Uterus (tissue), 4 donors: ENCODE measurements around the gene SSBP2. TPM values are rescaled to one million over a fixed set of nuclear protein-coding genes. Genes with fewer than 3 reads are reported as not detected.

ENCODE experiments used
- DNase-seq, 2 donors: peaks; one replicate each; pipeline ENCODE4 v3.0.0-alpha.2; 2019 to 2020
- H3K27ac ChIP-seq, 2 donors: fragments of 200-600 bp; sonication (generic); 1 replicate in 1 of 2; 2 replicates in 1 of 2; pipeline ENCODE4 v1.5.1; 2016 to 2018
- H3K27me3 ChIP-seq, 2 donors: fragments of 200-600 bp; sonication (generic); one replicate each; pipeline ENCODE4 v1.5.1; 2018 to 2019; ENCODE audit warnings: control low read depth in 1 of 2
- H3K36me3 ChIP-seq, 2 donors: fragments of 200-600 bp; sonication (generic); one replicate each; pipeline ENCODE4 v1.5.1; 2019; ENCODE audit warnings: control low read depth in 1 of 2
- H3K4me1 ChIP-seq, 2 donors: fragments of 200-600 bp; sonication (generic); one replicate each; pipeline ENCODE4 v1.5.1; 2018 to 2019; ENCODE audit warnings: control low read depth in 1 of 2
- H3K4me3 ChIP-seq, 2 donors: fragments of 200-600 bp; sonication (generic); 1 replicate in 1 of 2; 2 replicates in 1 of 2; pipeline ENCODE4 v1.5.1; 2018 to 2019; ENCODE audit warnings: mild to moderate bottlenecking in 1 of 2
- H3K9me3 ChIP-seq, 2 donors: fragments of 200-600 bp; sonication (generic); one replicate each; pipeline ENCODE4 v1.5.1; 2019; ENCODE audit warnings: control low read depth in 1 of 2
- POLR2A ChIP-seq, 2 donors: fragments of 450-650 bp; IDR thresholded peaks; one replicate each; pipeline ENCODE4 v1.6.1; 2016; ENCODE audit warnings: antibody characterized with exemption in 2 of 2, mild to moderate bottlenecking in 1 of 2, moderate library complexity in 1 of 2
- intact Hi-C: fragments of 100-400 bp; cut with DNase I; formaldehyde crosslinking; loops from one replicate; pipeline ENCODE4 v1.15.1; 2023; ENCODE audit warnings: low total_unique reads
- total RNA-seq, 4 donors: library from RNA; depleted of rRNA in 3 of 4; stranded (reverse); fragments of >200 nt in 3 of 4; gene quantifications; one replicate each; pipeline versions ENCODE4 v1.1.0 to v1.2.4, GENCODE V29; 2014 to 2023
- TF ChIP-seq, protein P1 (sequence below), 4 experiments: fragments of 200-600 bp in 2 of 4; fragments of 450-650 bp in 2 of 4; sonication (generic) in 2 of 4; IDR thresholded peaks; one replicate each; pipeline ENCODE4 v1.5.1; 2016 to 2019; ENCODE audit warnings: antibody characterized with exemption in 4 of 4, mild to moderate bottlenecking in 2 of 4, moderate library complexity in 1 of 4
- donor health status: DM: yes; HTN: yes; CAD: no.

The SSBP2 gene
- total RNA-seq, 4 donors from 2014 or later = 22.0 to 204 (median 90.9) TPM

GRCh38 chr5:81545911-81546310, 205.0 kb downstream of the SSBP2 start:
- no peak overlapping the region for H3K27ac ChIP-seq
- intact Hi-C loops = no loop called here
- DNase-seq = no peak
- no peaks in the 10 kb centered on the region for H3K27me3 ChIP-seq
- no peaks in the 10 kb centered on the region for H3K36me3 ChIP-seq
- H3K4me3 ChIP-seq = no peak overlapping the region
- H3K9me3 ChIP-seq = no peaks in the 10 kb centered on the region
- no peaks in the 10 kb centered on the region for H3K4me1 ChIP-seq
- TF ChIP-seq, protein P1, sequence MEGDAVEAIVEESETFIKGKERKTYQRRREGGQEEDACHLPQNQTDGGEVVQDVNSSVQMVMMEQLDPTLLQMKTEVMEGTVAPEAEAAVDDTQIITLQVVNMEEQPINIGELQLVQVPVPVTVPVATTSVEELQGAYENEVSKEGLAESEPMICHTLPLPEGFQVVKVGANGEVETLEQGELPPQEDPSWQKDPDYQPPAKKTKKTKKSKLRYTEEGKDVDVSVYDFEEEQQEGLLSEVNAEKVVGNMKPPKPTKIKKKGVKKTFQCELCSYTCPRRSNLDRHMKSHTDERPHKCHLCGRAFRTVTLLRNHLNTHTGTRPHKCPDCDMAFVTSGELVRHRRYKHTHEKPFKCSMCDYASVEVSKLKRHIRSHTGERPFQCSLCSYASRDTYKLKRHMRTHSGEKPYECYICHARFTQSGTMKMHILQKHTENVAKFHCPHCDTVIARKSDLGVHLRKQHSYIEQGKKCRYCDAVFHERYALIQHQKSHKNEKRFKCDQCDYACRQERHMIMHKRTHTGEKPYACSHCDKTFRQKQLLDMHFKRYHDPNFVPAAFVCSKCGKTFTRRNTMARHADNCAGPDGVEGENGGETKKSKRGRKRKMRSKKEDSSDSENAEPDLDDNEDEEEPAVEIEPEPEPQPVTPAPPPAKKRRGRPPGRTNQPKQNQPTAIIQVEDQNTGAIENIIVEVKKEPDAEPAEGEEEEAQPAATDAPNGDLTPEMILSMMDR (IDR thresholded peaks at IDR 0.05) = no peak
- no peak for TF ChIP-seq POLR2A (IDR thresholded peaks at IDR 0.05)

DNA sequence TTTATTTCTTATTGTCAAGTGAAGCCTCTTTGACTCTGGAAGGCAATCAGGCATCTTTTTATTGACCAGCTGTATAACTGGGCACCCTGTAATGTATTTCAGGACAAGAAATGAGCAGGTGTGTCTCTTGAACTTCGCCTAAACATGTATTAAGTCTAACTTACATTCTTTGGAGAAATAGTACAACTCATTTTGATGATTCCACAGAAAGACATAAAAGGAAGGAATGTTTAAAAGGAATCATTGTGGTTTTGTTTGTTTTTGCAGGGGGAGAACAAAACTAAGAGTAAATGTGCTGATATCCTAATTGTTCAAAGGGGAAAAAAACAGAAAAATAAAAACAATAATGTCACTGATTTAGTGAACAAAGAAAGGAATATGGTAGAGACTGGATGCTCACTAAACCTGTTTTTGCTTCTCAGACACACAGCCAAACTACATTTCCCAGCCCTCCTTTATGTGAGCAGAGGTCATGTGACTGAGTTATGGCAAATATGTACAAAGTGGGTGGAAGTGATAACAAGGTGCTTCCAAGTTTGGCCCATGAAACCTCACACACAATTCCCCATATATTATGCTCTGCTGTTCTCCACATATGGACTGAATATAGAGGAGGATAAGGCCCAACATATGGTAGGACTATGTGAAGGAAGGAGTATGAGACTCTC, 206.4 kb downstream of the SSBP2 start:
- no peaks in the 10 kb centered on the region for H3K9me3 ChIP-seq
- no peaks in the 10 kb centered on the region for H3K4me1 ChIP-seq
- H3K27ac ChIP-seq = no peak overlapping the region
- no peak overlapping the region for H3K4me3 ChIP-seq
- no peaks in the 10 kb centered on the region for H3K36me3 ChIP-seq
- TF ChIP-seq POLR2A (IDR thresholded peaks at IDR 0.05) = no peak
- TF ChIP-seq, protein P1 (IDR thresholded peaks at IDR 0.05) = no peak
- intact Hi-C loops = no loop called here
- no peak for DNase-seq
- no peaks in the 10 kb centered on the region for H3K27me3 ChIP-seq

DNA sequence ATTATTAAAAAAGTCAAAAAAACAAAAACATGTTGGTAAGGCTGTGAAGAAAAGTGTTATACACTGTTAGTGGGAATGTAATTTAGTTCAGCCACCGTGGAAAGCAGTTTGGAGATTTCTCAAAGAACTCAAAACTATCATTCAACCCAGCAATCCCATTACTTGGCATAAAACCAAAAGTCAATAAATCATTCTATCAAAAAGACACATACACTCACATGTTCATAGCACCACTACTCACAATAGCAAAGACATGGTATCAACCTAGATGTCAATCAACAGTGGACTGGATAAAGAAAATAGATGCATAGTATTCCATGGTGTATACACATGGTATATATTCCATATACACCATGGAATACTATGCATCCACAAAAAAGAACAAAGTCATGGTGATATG, 208.7 kb downstream of the SSBP2 start:
- Histone ChIP-seq H3K27me3 (no peaks in the 10 kb centered on the region), H3K4me3 (no peak overlapping the region), H3K4me1 (no peaks in the 10 kb centered on the region), H3K27ac (no peak overlapping the region), H3K9me3 (no peaks in the 10 kb centered on the region), H3K36me3 (no peaks in the 10 kb centered on the region)
- TF ChIP-seq, protein P1 (IDR thresholded peaks at IDR 0.05) = no peak
- no peak for TF ChIP-seq POLR2A (IDR thresholded peaks at IDR 0.05)
- intact Hi-C loops = no loop called here
- no peak for DNase-seq

GRCh38 chr5:81537905-81538547, 212.9 kb downstream of the SSBP2 start:
- no peak for DNase-seq
- H3K27me3 ChIP-seq = no peaks in the 10 kb centered on the region
- H3K4me1 ChIP-seq = no peaks in the 10 kb centered on the region
- TF ChIP-seq POLR2A (IDR thresholded peaks at IDR 0.05) = no peak
- TF ChIP-seq, protein P1 (IDR thresholded peaks at IDR 0.05) = no peak
- no peak overlapping the region for H3K4me3 ChIP-seq
- intact Hi-C loops = no loop called here
- H3K9me3 ChIP-seq = no peaks in the 10 kb centered on the region
- H3K36me3 ChIP-seq = no peaks in the 10 kb centered on the region
- H3K27ac ChIP-seq = no peak overlapping the region

DNA sequence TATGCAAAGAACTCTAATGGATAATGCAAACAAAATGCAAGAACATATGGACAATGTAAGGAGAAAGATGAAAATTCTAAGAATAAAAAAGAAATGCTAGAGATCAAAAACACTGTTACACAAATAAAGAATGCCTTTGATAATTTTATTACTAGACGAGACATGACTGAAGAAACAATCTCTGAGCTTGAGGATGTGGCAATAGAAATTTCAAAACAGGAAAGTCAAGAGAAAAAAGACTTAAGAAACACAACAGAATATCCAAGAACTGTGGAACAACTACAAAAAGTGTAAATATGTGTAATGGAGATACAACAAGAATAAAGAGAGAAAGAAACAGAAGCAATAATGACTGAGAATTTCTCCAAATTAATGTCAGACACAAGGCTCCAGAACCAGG, 216.5 kb downstream of the SSBP2 start:
- H3K4me3 ChIP-seq = no peak overlapping the region
- DNase-seq = no peak
- no peak overlapping the region for H3K27ac ChIP-seq
- intact Hi-C loops = no loop called here
- H3K27me3 ChIP-seq = no peaks in the 10 kb centered on the region
- TF ChIP-seq, protein P1 (IDR thresholded peaks at IDR 0.05) = no peak
- H3K4me1 ChIP-seq = no peaks in the 10 kb centered on the region
- H3K36me3 ChIP-seq = no peaks in the 10 kb centered on the region
- no peaks in the 10 kb centered on the region for H3K9me3 ChIP-seq
